GM06990 (cell line): Measurements from ENCODE around the gene RAB31.

Source experiments
- DNase-seq: peaks from one replicate; pipeline ENCODE4 v3.0.0-alpha.2; 2011; ENCODE audit not compliant: insufficient read length; ENCODE audit errors: extremely low read depth
- H3K27me3 ChIP-seq: replicated peaks from 2 replicates; pipeline ENCODE4 v1.6.0; 2011; ENCODE audit warnings: low read length; ENCODE audit not compliant: control insufficient read depth, insufficient read depth
- H3K36me3 ChIP-seq: 2 replicates; pipeline ENCODE4 v1.5.1; 2011; ENCODE audit warnings: low read length; ENCODE audit not compliant: control insufficient read depth, insufficient read depth
- H3K4me3 ChIP-seq: replicated peaks from 2 replicates; pipeline ENCODE4 v1.5.1; 2011; ENCODE audit warnings: low read depth, mild to moderate bottlenecking, control low read depth, low read length
- TF ChIP-seq, protein P1 (sequence below): IDR thresholded peaks from 2 replicates; pipeline ENCODE4 v1.5.1; 2011; ENCODE audit warnings: low read length, control low read depth, mild to moderate bottlenecking, inconsistent platforms; ENCODE audit not compliant: insufficient read depth, poor library complexity, severe bottlenecking

Gene RAB31

DNA sequence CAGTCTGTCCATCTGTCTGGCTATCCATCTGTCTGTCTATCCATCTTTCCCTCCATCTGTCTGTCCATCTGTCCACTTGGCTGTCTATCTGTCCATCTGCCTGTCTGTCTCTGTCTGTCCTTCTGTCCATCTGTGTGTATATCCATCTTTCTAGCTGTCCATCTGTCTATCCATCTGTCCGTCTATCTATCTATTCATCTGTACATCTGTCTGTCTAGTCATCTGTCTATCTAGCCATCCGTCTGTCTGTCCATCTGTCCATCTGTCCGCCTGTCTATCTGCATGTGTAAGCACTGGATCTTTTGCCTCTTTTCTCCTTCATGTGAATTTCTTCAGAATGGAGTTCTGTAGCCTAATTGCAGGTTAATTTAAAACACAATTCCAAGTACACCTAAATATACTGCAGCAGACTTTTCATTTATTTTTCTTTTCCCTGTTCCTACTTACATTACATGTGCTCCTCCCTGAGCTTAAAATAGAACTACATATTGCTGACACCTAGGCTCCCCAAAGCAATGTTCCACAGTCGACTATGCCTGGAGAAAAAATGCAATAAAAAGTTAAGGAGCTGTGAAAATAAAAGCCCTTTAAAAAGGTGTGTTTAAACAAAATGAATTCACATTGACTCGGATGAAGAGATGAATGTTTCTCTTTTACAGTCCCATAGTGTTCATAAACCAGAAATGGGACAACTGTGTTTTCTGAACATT lies 140.2 kb downstream of the RAB31 start:
- Histone ChIP-seq H3K36me3 (peaks cover 4% of the 10 kb centered on the region), H3K27me3 (no peaks in the 10 kb centered on the region), H3K4me3 (no peak overlapping the region)
- TF ChIP-seq, protein P1, sequence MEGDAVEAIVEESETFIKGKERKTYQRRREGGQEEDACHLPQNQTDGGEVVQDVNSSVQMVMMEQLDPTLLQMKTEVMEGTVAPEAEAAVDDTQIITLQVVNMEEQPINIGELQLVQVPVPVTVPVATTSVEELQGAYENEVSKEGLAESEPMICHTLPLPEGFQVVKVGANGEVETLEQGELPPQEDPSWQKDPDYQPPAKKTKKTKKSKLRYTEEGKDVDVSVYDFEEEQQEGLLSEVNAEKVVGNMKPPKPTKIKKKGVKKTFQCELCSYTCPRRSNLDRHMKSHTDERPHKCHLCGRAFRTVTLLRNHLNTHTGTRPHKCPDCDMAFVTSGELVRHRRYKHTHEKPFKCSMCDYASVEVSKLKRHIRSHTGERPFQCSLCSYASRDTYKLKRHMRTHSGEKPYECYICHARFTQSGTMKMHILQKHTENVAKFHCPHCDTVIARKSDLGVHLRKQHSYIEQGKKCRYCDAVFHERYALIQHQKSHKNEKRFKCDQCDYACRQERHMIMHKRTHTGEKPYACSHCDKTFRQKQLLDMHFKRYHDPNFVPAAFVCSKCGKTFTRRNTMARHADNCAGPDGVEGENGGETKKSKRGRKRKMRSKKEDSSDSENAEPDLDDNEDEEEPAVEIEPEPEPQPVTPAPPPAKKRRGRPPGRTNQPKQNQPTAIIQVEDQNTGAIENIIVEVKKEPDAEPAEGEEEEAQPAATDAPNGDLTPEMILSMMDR: no peak
- no peak for DNase-seq

DNA sequence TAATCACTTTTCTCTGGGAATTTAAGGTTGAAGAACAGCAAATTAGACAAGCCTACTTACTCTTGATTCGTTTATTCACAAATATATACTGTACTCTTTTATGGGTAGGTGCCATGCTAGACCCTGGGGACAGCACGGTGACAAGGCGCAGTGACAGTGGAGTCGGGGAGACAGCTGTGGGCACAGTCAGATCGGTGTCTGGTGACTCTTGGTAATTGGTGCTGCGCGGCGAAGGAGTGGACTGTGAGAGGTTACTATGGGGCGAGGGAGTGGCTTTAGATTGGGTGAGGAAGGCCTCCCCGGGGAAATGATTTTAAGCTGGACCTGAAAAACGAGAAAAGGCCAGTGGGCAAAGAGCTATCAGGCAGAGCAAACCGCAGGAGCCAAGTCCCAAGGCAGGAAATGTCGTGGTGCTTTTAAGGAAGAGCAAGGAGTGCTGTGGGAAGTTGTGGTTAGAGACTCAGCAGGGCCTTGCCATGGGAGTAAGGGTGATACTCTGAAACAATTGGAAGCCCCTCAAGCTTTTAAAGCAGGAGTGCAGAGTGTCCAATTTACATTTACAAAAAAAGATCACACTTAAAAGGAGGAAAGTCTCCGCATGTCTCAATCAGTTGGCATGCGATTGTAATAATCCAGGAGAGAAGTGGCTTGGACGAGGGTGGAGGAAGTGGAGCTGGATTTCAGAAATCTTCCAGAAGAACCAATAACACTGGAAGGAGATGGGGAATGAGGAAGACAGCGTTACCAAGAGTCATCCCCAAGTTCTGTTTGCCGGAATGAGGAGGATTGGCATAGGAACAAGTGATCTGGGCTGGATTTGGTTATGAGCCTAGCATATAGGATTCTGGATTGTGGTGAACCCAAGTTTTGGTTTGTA lies 141.5 kb downstream of the RAB31 start:
- H3K36me3 ChIP-seq: peaks cover 4% of the 10 kb centered on the region
- no peak overlapping the region for H3K4me3 ChIP-seq
- DNase-seq: no peak
- TF ChIP-seq, protein P1: no peak
- H3K27me3 ChIP-seq: no peaks in the 10 kb centered on the region

DNA sequence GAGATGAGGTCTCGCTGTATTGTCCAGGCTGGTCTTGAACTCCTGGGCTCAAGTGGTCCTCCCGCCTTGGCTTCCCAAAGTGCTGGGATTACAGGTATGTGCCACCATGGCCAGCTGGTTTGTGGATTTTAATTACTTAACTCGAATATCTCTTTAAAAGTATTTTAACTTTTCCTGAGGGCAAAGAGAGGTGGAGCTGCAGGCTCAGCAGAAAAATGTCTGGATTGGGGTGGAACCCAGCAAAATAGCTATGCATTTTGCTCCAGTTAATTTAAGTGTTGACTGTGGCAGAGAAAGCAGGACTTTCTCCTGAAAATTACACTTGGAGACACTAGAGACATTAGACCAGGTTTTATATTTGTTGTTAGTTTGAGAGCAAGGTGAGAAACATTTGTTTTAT lies 142.2 kb downstream of the RAB31 start:
- H3K4me3 ChIP-seq: no peak overlapping the region
- no peak for DNase-seq
- H3K27me3 ChIP-seq: no peaks in the 10 kb centered on the region
- TF ChIP-seq, protein P1: no peak
- peaks cover 4% of the 10 kb centered on the region for H3K36me3 ChIP-seq

DNA sequence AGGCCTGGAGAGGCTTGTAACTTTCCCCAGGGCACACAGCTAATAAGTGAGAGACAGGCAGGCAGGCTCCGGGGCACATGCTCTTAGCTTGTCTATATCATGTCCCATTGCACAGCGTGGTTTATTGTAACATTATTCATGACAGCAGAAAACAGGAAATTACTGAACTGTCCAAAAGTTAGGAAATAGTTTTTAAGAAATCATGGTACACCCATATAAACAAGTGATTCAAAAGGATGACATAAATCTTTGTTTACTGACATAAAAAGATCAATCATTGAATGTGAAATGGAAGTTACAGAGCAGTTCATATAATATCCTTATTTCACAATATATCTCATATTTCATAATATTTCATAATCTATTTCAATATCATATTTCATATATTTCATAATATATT lies 143.4 kb downstream of the RAB31 start:
- DNase-seq: no peak
- Histone ChIP-seq H3K4me3 (no peak overlapping the region), H3K36me3 (peaks cover 4% of the 10 kb centered on the region), H3K27me3 (no peaks in the 10 kb centered on the region)
- TF ChIP-seq, protein P1: no peak

DNA sequence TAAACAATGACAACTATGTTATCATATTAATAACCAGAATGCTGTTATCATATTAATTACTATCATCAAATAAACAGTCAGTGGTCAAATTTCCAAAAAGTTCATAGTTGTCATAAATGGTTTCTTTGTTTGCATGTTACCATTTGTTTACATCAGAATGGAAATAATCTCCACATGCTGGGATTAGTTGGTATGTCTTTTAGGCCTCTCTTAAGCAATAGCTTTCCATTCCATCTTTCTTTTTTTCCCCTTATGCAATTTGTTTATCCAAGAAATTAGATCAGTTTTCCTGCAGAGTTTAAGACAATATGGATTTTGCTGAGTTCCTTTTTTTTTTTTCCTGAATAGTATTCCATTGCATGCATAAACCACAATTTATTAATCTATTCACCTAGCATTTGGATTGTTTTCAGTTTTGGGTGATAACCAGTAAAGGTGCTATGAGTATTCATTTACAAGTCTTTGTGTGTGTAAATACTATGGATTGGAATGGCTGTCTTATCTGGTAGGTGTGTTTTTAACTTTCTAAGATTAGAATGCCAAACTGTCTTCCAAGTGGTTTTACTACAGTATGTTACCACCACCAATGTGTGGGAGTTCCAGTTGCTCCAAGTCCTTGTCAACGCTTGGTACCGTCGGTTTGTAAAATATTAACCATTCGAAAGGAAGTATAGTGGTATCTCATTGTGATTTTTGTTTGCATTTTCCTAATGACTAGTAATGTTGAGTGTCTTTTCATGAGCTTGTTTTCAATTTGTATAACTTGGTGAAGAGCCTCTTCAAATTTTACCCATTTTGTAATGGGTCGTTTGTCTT lies 144.4 kb downstream of the RAB31 start:
- TF ChIP-seq, protein P1: no peak
- DNase-seq: no peak
- no peak overlapping the region for H3K4me3 ChIP-seq
- H3K27me3 ChIP-seq: no peaks in the 10 kb centered on the region
- H3K36me3 ChIP-seq: peaks cover 3% of the 10 kb centered on the region; the same call in 1 of the 2 replicates
